ENCODE measurements around the gene CBX6.

Gene CBX6

GRCh38 chr22:38868886-38869381 lies 3.1 kb downstream of the CBX6 start:
- Histone ChIP-seq H3K9me2 (replicated peaks; ENCODE audit: low read depth, low read length) (no peaks in the 10 kb centered on the region), H3K4me2 (ENCODE audit: low read depth, low read length, poor library complexity, severe bottlenecking) (no peak overlapping the region), H3K27me3 (ENCODE audit: insufficient read depth, low read length, poor library complexity, severe bottlenecking) (no peaks in the 10 kb centered on the region), H3K9ac (ENCODE audit: low read depth, low read length, poor library complexity, severe bottlenecking) (no peak overlapping the region), H2AFZ (ENCODE audit: low read length) (no peak overlapping the region), H3K4me3 (ENCODE audit: low read length, poor library complexity, severe bottlenecking) (no peak overlapping the region), H3K9me3 (ENCODE audit: insufficient read depth, low read depth, low read length) (no peaks in the 10 kb centered on the region), H4K20me1 (ENCODE audit: insufficient read depth, low read length, poor library complexity, severe bottlenecking) (peaks cover 38% of the 10 kb centered on the region), H3K79me2 (ENCODE audit: insufficient read depth, low read length) (peaks cover 19% of the 10 kb centered on the region), H3K36me3 (ENCODE audit: insufficient read depth, low read length) (peaks cover 3% of the 10 kb centered on the region; the same call in 1 of the 2 replicates), H3F3A (ENCODE audit: low read depth) (no peaks in the 10 kb centered on the region), H3K4me1 (ENCODE audit: insufficient read depth, low read length, poor library complexity, severe bottlenecking) (peaks cover 27% of the 10 kb centered on the region)
- TF ChIP-seq, protein P1, sequence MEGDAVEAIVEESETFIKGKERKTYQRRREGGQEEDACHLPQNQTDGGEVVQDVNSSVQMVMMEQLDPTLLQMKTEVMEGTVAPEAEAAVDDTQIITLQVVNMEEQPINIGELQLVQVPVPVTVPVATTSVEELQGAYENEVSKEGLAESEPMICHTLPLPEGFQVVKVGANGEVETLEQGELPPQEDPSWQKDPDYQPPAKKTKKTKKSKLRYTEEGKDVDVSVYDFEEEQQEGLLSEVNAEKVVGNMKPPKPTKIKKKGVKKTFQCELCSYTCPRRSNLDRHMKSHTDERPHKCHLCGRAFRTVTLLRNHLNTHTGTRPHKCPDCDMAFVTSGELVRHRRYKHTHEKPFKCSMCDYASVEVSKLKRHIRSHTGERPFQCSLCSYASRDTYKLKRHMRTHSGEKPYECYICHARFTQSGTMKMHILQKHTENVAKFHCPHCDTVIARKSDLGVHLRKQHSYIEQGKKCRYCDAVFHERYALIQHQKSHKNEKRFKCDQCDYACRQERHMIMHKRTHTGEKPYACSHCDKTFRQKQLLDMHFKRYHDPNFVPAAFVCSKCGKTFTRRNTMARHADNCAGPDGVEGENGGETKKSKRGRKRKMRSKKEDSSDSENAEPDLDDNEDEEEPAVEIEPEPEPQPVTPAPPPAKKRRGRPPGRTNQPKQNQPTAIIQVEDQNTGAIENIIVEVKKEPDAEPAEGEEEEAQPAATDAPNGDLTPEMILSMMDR (conservative IDR thresholded peaks at IDR 0.05; ENCODE audit: low read length), result peak; percentile 86
- TF ChIP-seq EZH2phosphoT487 (IDR thresholded peaks at IDR 0.05; ENCODE audit: borderline replicate concordance), result no peak

- Histone ChIP-seq H3K36me3 (ENCODE audit: insufficient read depth, low read length) (peaks cover 3% of the 10 kb centered on the region; the same call in 1 of the 2 replicates), H3K4me1 (ENCODE audit: insufficient read depth, low read length, poor library complexity, severe bottlenecking) (peaks cover 27% of the 10 kb centered on the region), H3K4me2 (ENCODE audit: low read depth, low read length, poor library complexity, severe bottlenecking) (no peak overlapping the region), H3K9me3 (ENCODE audit: insufficient read depth, low read depth, low read length) (no peaks in the 10 kb centered on the region), H2AFZ (ENCODE audit: low read length) (no peak overlapping the region), H3K79me2 (ENCODE audit: insufficient read depth, low read length) (peaks cover 19% of the 10 kb centered on the region), H3K9ac (ENCODE audit: low read depth, low read length, poor library complexity, severe bottlenecking) (no peak overlapping the region), H4K20me1 (ENCODE audit: insufficient read depth, low read length, poor library complexity, severe bottlenecking) (peaks cover 38% of the 10 kb centered on the region), H3F3A (ENCODE audit: low read depth) (no peaks in the 10 kb centered on the region), H3K4me3 (ENCODE audit: low read length, poor library complexity, severe bottlenecking) (no peak overlapping the region), H3K27me3 (ENCODE audit: insufficient read depth, low read length, poor library complexity, severe bottlenecking) (no peaks in the 10 kb centered on the region), H3K9me2 (replicated peaks; ENCODE audit: low read depth, low read length) (no peaks in the 10 kb centered on the region)
- no peak for TF ChIP-seq EZH2phosphoT487 (IDR thresholded peaks at IDR 0.05; ENCODE audit: borderline replicate concordance)
- TF ChIP-seq, protein P1 (conservative IDR thresholded peaks at IDR 0.05; ENCODE audit: low read length), result no peak
These were observed 3.7 kb downstream of the CBX6 start for GRCh38 chr22:38868286-38868721.

GRCh38 chr22:38867471-38868285 lies 4.3 kb downstream of the CBX6 start:
- no peaks in the 10 kb centered on the region for H3K9me3 ChIP-seq (ENCODE audit: insufficient read depth, low read depth, low read length)
- H2AFZ ChIP-seq (ENCODE audit: low read length), result no peak overlapping the region
- H3K27me3 ChIP-seq (ENCODE audit: insufficient read depth, low read length, poor library complexity, severe bottlenecking), result no peaks in the 10 kb centered on the region
- no peaks in the 10 kb centered on the region for H3F3A ChIP-seq (ENCODE audit: low read depth)
- H3K4me2 ChIP-seq (ENCODE audit: low read depth, low read length, poor library complexity, severe bottlenecking), result no peak overlapping the region
- no peaks in the 10 kb centered on the region for H3K9me2 ChIP-seq (replicated peaks; ENCODE audit: low read depth, low read length)
- no peak overlapping the region for H3K9ac ChIP-seq (ENCODE audit: low read depth, low read length, poor library complexity, severe bottlenecking)
- H3K4me1 ChIP-seq (ENCODE audit: insufficient read depth, low read length, poor library complexity, severe bottlenecking), result peaks cover 21% of the 10 kb centered on the region
- peaks cover 38% of the 10 kb centered on the region for H4K20me1 ChIP-seq (ENCODE audit: insufficient read depth, low read length, poor library complexity, severe bottlenecking)
- no peak for TF ChIP-seq EZH2phosphoT487 (IDR thresholded peaks at IDR 0.05; ENCODE audit: borderline replicate concordance)
- TF ChIP-seq, protein P1 (conservative IDR thresholded peaks at IDR 0.05; ENCODE audit: low read length), result no peak
- H3K4me3 ChIP-seq (ENCODE audit: low read length, poor library complexity, severe bottlenecking), result no peak overlapping the region
- H3K36me3 ChIP-seq (ENCODE audit: insufficient read depth, low read length), result peaks cover 3% of the 10 kb centered on the region; the same call in 1 of the 2 replicates
- peaks cover 19% of the 10 kb centered on the region for H3K79me2 ChIP-seq (ENCODE audit: insufficient read depth, low read length)

Measured in Loucy (cell line).